HepG2 (cell line): ENCODE measurements around the gene ARPC3. TPM values are rescaled to one million over a fixed set of nuclear protein-coding genes. Genes with fewer than 3 reads are reported as not detected.
A peak's percentile ranks its signal among the peaks of the same experiment; 100 is the strongest.

ENCODE experiments used
- CAMTA2 ChIP-seq: sonication (generic); formaldehyde crosslinking; IDR thresholded peaks from 2 replicates; pipeline ENCODE4 v1.4.0; 2020; ENCODE audit warnings: mild to moderate bottlenecking, missing genetic modification reagents, borderline replicate concordance
- CHCHD3 ChIP-seq: sonication (generic); formaldehyde crosslinking; IDR thresholded peaks from 2 replicates; pipeline ENCODE4 v1.8.0; 2022; ENCODE audit warnings: mild to moderate bottlenecking, missing genetic modification reagents, moderate library complexity
- FOXA1 ChIP-seq, 2 experiments: fragments of 450-650 bp in 1 of 2; sonication (generic) in 1 of 2; formaldehyde crosslinking in 1 of 2; IDR thresholded peaks; 2 replicates each; pipeline versions ENCODE4 v1.4.0 to v1.6.1; 2016 to 2020; ENCODE audit warnings: missing genetic modification reagents in 1 of 2
- HDAC6 ChIP-seq: fragments of 200-600 bp; sonication (generic); IDR thresholded peaks from 2 replicates; pipeline ENCODE4 v1.7.0; 2017; ENCODE audit warnings: mild to moderate bottlenecking, antibody characterized with exemption, low read length, low read depth
- KDM6A ChIP-seq: IDR thresholded peaks from 2 replicates; pipeline ENCODE4 v1.6.1; 2016; ENCODE audit warnings: low read depth
- MBD4 ChIP-seq: IDR thresholded peaks from 2 replicates; pipeline ENCODE4 v1.6.1; 2012; ENCODE audit warnings: low read length, inconsistent platforms, borderline replicate concordance
- MED13 ChIP-seq: sonication (generic); formaldehyde crosslinking; IDR thresholded peaks from 2 replicates; pipeline ENCODE4 v1.5.0; 2020; ENCODE audit warnings: missing genetic modification reagents
- MTF1 ChIP-seq: sonication (generic); formaldehyde crosslinking; IDR thresholded peaks from 2 replicates; pipeline ENCODE4 v1.5.0; 2020; ENCODE audit warnings: missing genetic modification reagents
- NFKB2 ChIP-seq: sonication (generic); formaldehyde crosslinking; IDR thresholded peaks from 2 replicates; pipeline ENCODE4 v1.4.0; 2020; ENCODE audit warnings: missing genetic modification reagents, borderline replicate concordance
- SIX4 ChIP-seq: sonication (generic); formaldehyde crosslinking; IDR thresholded peaks from 2 replicates; pipeline ENCODE4 v1.4.0; 2020; ENCODE audit warnings: missing genetic modification reagents
- SOX5 ChIP-seq: IDR thresholded peaks from 2 replicates; pipeline ENCODE4 v1.6.1; 2016; ENCODE audit warnings: borderline replicate concordance
- TAF1 ChIP-seq: sonication (generic); formaldehyde crosslinking; IDR thresholded peaks from 2 replicates; pipeline ENCODE4 v1.4.0; 2020; ENCODE audit warnings: missing genetic modification reagents
- XRCC5 ChIP-seq: fragments of 200-400 bp; formaldehyde crosslinking; optimal IDR thresholded peaks from 2 replicates; pipeline ENCODE3; 2017; ENCODE audit warnings: mild to moderate bottlenecking, low read length
- YY1 ChIP-seq: IDR thresholded peaks from 2 replicates; pipeline ENCODE4 v1.6.1; 2011; ENCODE audit warnings: low read length, low read depth, moderate library complexity, mild to moderate bottlenecking; ENCODE audit not compliant: insufficient read depth, insufficient replicate concordance
- ZBTB8A ChIP-seq: sonication (generic); formaldehyde crosslinking; IDR thresholded peaks from 2 replicates; pipeline ENCODE4 v1.4.0; 2020; ENCODE audit warnings: mild to moderate bottlenecking, low read depth, missing genetic modification reagents, borderline replicate concordance
- ZFYVE20 ChIP-seq: sonication (generic); formaldehyde crosslinking; IDR thresholded peaks from 2 replicates; pipeline ENCODE4 v1.8.0; 2023; ENCODE audit warnings: low read depth, mild to moderate bottlenecking, moderate library complexity, missing genetic modification reagents, borderline replicate concordance
- ZNF138 ChIP-seq: sonication (generic); formaldehyde crosslinking; IDR thresholded peaks from 2 replicates; pipeline ENCODE4 v1.5.0; 2020; ENCODE audit warnings: mild to moderate bottlenecking, low read depth, missing genetic modification reagents
- ZNF232 ChIP-seq: sonication (generic); formaldehyde crosslinking; IDR thresholded peaks from 2 replicates; pipeline ENCODE4 v1.4.0; 2020; ENCODE audit warnings: missing genetic modification reagents, borderline replicate concordance
- ZNF501 ChIP-seq: sonication (generic); formaldehyde crosslinking; IDR thresholded peaks from 2 replicates; pipeline ENCODE4 v1.5.1; 2020; ENCODE audit warnings: mild to moderate bottlenecking, moderate library complexity, missing genetic modification reagents
- ZNF614 ChIP-seq: IDR thresholded peaks from 2 replicates; pipeline ENCODE4 v1.6.1; 2018; ENCODE audit warnings: missing biosample characterization, missing genetic modification reagents, inconsistent platforms, borderline replicate concordance
- ZNF780A ChIP-seq: sonication (generic); formaldehyde crosslinking; IDR thresholded peaks from 2 replicates; pipeline ENCODE4 v1.8.0; 2022; ENCODE audit warnings: mild to moderate bottlenecking, missing genetic modification reagents, moderate library complexity
- ZNF879 ChIP-seq: sonication (generic); formaldehyde crosslinking; IDR thresholded peaks from 2 replicates; pipeline ENCODE4 v1.8.1; 2023; ENCODE audit warnings: missing genetic modification reagents
- ZSCAN29 ChIP-seq: sonication (generic); formaldehyde crosslinking; conservative IDR thresholded peaks from 2 replicates; pipeline ENCODE4 v1.4.0; 2020; ENCODE audit warnings: mild to moderate bottlenecking, missing genetic modification reagents
- polyA plus RNA-seq, 8 experiments: library from polyadenylated mRNA; depleted of rRNA in 3 of 8; stranded (reverse) in 7 of 8; unstranded in 1 of 8; fragments of >200 nt; fragmentation: Illumina TruSeq in 4 of 8; extraction: Trizol in 4 of 8; gene quantifications; 2 replicates each; pipeline versions ENCODE4 v1.2.1 to v1.2.3, GENCODE V29; 2011 to 2016; ENCODE audit warnings: low read depth in 4 of 8, missing spikeins in 1 of 8, mixed read lengths in 1 of 8; ENCODE audit not compliant: insufficient read depth in 1 of 8
- total RNA-seq, 5 experiments: library from RNA; depleted of rRNA; stranded (reverse); fragments of >200 nt; fragmentation: Illumina TruSeq; extraction: Trizol; gene quantifications; 2 replicates each; pipeline ENCODE4 v1.2.3, GENCODE V29; 2016; ENCODE audit warnings: low read depth in 1 of 5
- TF ChIP-seq, protein P1 (sequence below): sonication (generic); formaldehyde crosslinking; IDR thresholded peaks from 2 replicates; pipeline ENCODE4 v1.4.0; 2020; ENCODE audit warnings: mild to moderate bottlenecking, missing genetic modification reagents
- TF ChIP-seq, protein P2 (sequence below): sonication (generic); formaldehyde crosslinking; IDR thresholded peaks from 2 replicates; pipeline ENCODE4 v1.4.0; 2020; ENCODE audit warnings: missing genetic modification reagents, borderline replicate concordance
- TF ChIP-seq, protein P3 (sequence below): sonication (generic); formaldehyde crosslinking; IDR thresholded peaks from 2 replicates; pipeline ENCODE4 v1.8.0; 2022; ENCODE audit warnings: missing genetic modification reagents, mild to moderate bottlenecking, inconsistent platforms, borderline replicate concordance
- TF ChIP-seq, protein P4 (sequence below): sonication (generic); formaldehyde crosslinking; IDR thresholded peaks from 2 replicates; pipeline ENCODE4 v1.4.0; 2020; ENCODE audit warnings: missing genetic modification reagents
- TF ChIP-seq, protein P5 (sequence below): IDR thresholded peaks from 2 replicates; pipeline ENCODE4 v1.6.1; 2016; ENCODE audit warnings: missing compliant biosample characterization, missing genetic modification reagents, borderline replicate concordance

Gene ARPC3
- total and polyA plus RNA-seq, 2 of the 13 experiments (the other 11 are each of a cell fraction or from before 2014, with no cell fraction given): 32.7 to 234 TPM

DNA sequence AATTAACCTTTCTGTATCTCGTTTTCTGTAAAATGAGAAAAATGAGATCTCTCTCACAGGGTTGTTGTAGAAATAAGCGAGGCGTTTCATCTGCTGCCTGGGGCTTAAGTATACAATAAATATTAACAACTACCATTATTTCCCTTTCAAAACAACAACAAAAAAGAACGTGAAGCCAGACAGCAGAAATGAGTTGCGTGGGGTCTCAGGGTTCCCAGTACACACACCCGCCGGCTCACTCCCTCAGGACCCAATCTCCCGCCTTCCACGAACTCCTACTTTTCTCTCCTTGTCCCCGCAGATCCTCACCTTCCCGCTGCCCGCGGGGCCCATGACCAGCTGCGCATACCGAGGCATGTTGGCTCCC is 17.7 kb upstream of the ARPC3 start (continued):
- TF ChIP-seq HDAC6 (no peak), ZFYVE20 (CRISPR knock-in tag) (no peak), KDM6A (CRISPR knock-in tag) (no peak), ZNF138 (CRISPR knock-in tag) (no peak), MBD4 (no peak), YY1 (no peak), CHCHD3 (CRISPR knock-in tag) (no peak), ZNF614 (CRISPR knock-in tag) (no peak), ZNF232 (CRISPR knock-in tag) (no peak), CAMTA2 (no peak), MED13 (CRISPR knock-in tag) (no peak), MTF1 (CRISPR knock-in tag) (no peak), SIX4 (CRISPR knock-in tag) (no peak), ZSCAN29 (CRISPR knock-in tag) (no peak), SOX5 (CRISPR knock-in tag) (no peak), NFKB2 (CRISPR knock-in tag) (0 out of 2 replicates have a peak, but pooled peaks have one; percentile 59), FOXA1 (IDR thresholded peaks at IDR 0.05) (no peak), FOXA1 (CRISPR knock-in tag; IDR thresholded peaks at IDR 0.05) (no peak), ZNF501 (CRISPR knock-in tag) (no peak), TAF1 (CRISPR knock-in tag) (peak; percentile 80; the same call in 1 of the 2 replicates), XRCC5 (no peak), ZBTB8A (CRISPR knock-in tag) (no peak), ZNF879 (no peak), ZNF780A (CRISPR knock-in tag) (0 out of 2 replicates have a peak, but pooled peaks have one; percentile 2)
- TF ChIP-seq, protein P1, sequence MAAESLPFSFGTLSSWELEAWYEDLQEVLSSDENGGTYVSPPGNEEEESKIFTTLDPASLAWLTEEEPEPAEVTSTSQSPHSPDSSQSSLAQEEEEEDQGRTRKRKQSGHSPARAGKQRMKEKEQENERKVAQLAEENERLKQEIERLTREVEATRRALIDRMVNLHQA: no peak
- TF ChIP-seq, protein P2, sequence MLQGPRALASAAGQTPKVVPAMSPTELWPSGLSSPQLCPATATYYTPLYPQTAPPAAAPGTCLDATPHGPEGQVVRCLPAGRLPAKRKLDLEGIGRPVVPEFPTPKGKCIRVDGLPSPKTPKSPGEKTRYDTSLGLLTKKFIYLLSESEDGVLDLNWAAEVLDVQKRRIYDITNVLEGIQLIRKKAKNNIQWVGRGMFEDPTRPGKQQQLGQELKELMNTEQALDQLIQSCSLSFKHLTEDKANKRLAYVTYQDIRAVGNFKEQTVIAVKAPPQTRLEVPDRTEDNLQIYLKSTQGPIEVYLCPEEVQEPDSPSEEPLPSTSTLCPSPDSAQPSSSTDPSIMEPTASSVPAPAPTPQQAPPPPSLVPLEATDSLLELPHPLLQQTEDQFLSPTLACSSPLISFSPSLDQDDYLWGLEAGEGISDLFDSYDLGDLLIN (CRISPR knock-in tag): no peak
- TF ChIP-seq, protein P3, sequence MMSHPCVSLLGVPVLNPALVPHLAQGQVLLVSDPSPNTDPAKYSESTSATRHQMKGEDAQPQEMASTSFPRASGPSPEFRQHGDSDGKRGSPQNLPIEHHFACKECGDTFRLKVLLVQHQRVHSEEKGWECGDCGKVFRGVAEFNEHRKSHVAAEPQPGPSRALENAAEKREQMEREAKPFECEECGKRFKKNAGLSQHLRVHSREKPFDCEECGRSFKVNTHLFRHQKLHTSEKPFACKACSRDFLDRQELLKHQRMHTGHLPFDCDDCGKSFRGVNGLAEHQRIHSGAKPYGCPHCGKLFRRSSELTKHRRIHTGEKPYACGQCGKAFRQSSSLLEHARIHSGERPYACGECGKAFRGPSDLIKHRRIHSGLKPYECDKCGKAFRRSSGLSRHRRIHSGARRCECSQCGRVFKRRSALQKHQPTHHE (CRISPR knock-in tag): no peak
- TF ChIP-seq, protein P4, sequence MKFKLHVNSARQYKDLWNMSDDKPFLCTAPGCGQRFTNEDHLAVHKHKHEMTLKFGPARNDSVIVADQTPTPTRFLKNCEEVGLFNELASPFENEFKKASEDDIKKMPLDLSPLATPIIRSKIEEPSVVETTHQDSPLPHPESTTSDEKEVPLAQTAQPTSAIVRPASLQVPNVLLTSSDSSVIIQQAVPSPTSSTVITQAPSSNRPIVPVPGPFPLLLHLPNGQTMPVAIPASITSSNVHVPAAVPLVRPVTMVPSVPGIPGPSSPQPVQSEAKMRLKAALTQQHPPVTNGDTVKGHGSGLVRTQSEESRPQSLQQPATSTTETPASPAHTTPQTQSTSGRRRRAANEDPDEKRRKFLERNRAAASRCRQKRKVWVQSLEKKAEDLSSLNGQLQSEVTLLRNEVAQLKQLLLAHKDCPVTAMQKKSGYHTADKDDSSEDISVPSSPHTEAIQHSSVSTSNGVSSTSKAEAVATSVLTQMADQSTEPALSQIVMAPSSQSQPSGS (CRISPR knock-in tag): no peak
- TF ChIP-seq, protein P5, sequence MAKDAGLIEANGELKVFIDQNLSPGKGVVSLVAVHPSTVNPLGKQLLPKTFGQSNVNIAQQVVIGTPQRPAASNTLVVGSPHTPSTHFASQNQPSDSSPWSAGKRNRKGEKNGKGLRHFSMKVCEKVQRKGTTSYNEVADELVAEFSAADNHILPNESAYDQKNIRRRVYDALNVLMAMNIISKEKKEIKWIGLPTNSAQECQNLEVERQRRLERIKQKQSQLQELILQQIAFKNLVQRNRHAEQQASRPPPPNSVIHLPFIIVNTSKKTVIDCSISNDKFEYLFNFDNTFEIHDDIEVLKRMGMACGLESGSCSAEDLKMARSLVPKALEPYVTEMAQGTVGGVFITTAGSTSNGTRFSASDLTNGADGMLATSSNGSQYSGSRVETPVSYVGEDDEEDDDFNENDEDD (CRISPR knock-in tag): no peak
